Activated CD8-positive, alpha-beta memory T cell treated with anti-CD3 and anti-CD28 coated beads, Interleukin-2, amount 50 U/mL, for 48 hours (primary cell): ENCODE results near the gene PPM1L.

Experiments
- DNase-seq: peaks from one replicate; pipeline ENCODE4 v3.0.0-alpha.2; 2020

PPM1L gene

GRCh38 chr3:161107311-161107710 is 351.3 kb downstream of the PPM1L start:
- no peak for DNase-seq

- no peak for DNase-seq
Measured at GRCh38 chr3:161108840-161109239, 352.8 kb downstream of the PPM1L start.

DNA sequence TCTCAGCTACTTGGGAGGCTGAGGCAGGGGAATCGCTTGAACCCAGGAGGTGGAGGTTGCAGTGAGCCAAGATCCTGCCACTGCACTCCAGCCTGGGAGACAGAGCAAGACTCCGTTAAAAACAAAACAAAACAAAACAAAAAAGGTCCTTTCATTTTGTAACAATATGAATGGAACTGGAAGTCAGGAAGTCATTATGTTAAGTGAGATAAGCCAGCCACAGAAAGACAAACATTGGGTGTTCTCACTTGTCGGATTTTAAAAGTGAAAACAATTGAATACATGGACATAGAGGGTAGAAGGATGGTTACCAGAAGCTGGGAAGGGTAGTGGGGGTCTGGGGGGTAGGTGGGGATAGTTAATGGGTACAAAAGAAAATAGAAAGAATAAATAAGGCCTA is 361.6 kb downstream of the PPM1L start:
- no peak for DNase-seq

DNA sequence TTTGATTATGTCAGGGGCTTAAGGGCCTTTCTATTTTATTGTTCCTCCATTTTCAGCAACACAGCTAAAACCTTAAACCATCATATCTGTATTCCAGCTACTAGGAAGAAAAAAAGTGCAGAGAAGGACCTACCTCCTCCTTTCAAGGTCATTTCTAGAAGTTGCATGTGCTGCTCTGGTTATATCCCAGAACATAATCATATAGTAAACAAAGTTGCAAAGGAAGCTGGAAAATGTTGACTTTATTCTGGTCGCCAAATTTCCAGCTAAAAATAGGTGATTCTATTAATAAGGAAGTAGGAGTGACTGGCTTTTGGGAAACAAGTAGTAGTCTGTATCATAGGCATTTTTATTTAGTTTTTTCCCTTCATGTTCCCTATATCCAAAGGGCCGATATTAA is 370.5 kb downstream of the PPM1L start:
- no peak for DNase-seq
